ENCODE data around the gene SUV39H2. TPM values are rescaled to one million over a fixed set of nuclear protein-coding genes. Genes with fewer than 3 reads are reported as not detected.

SUV39H2 gene
- total RNA-seq, 2 donors from 2014 or later: 35.4 to 37.6 TPM

- Histone ChIP-seq H3K4me3 (ENCODE audit: low read length) (peak overlapping the region; percentile 95), H3K9me3 (ENCODE audit: control insufficient read depth, low read length) (no peaks in the 10 kb centered on the region), H3K4me1 (ENCODE audit: control insufficient read depth, insufficient read depth, low read length) (peaks cover 5% of the 10 kb centered on the region), H3K9ac (ENCODE audit: extremely low read depth, low read length, poor library complexity, severe bottlenecking) (peak overlapping the region; percentile 96), H3K27ac (ENCODE audit: low read depth, low read length) (peak overlapping the region; percentile 93), H3K36me3 (ENCODE audit: control insufficient read depth, insufficient read depth, low read length) (peaks cover 7% of the 10 kb centered on the region), H3K27me3 (ENCODE audit: control insufficient read depth, insufficient read depth, low read length, poor library complexity, severe bottlenecking) (no peaks in the 10 kb centered on the region)
- TF ChIP-seq CTCF (conservative IDR thresholded peaks at IDR 0.05): no peak
- peaks cover 7% of the 10 kb centered on the region for H3K36me3 Mint-ChIP-seq (ENCODE audit: low read depth)
- DNase-seq: peak; percentile 65
- H3K27ac Mint-ChIP-seq: peak overlapping the region; percentile 99
- no peaks in the 10 kb centered on the region for H3K27me3 Mint-ChIP-seq (ENCODE audit: insufficient read depth)
- no peaks in the 10 kb centered on the region for H3K9me3 Mint-ChIP-seq
- WGBS, 2 experiments (ENCODE audit: insufficient coverage in 1 of 2, insufficient read length in 1 of 2): 0 to 1% methylated on average over 13 to 60 of the region's 60 CpGs
- H3K4me3 Mint-ChIP-seq: peak overlapping the region; percentile 96
- peaks cover 25% of the 10 kb centered on the region for H3K4me1 Mint-ChIP-seq
Measured at GRCh38 chr10:14879124-14879927, 660 bp downstream of the SUV39H2 start.

- TF ChIP-seq CTCF (conservative IDR thresholded peaks at IDR 0.05): no peak
- Mint-ChIP-seq H3K9me3 (no peaks in the 10 kb centered on the region), H3K4me1 (peaks cover 25% of the 10 kb centered on the region), H3K27me3 (ENCODE audit: insufficient read depth) (no peaks in the 10 kb centered on the region), H3K27ac (peak overlapping the region; percentile 99), H3K36me3 (ENCODE audit: low read depth) (peaks cover 7% of the 10 kb centered on the region), H3K4me3 (peak overlapping the region; percentile 96)
- WGBS, 2 experiments (ENCODE audit: insufficient coverage in 1 of 2, insufficient read length in 1 of 2): 0% methylated on average over 5 of the region's 5 CpGs; no CpG with 5 or more reads in 1 of the 2 experiments
- Histone ChIP-seq H3K9me3 (ENCODE audit: control insufficient read depth, low read length) (no peaks in the 10 kb centered on the region), H3K9ac (ENCODE audit: extremely low read depth, low read length, poor library complexity, severe bottlenecking) (peak overlapping the region; percentile 96), H3K36me3 (ENCODE audit: control insufficient read depth, insufficient read depth, low read length) (peaks cover 7% of the 10 kb centered on the region), H3K27me3 (ENCODE audit: control insufficient read depth, insufficient read depth, low read length, poor library complexity, severe bottlenecking) (no peaks in the 10 kb centered on the region), H3K4me1 (ENCODE audit: control insufficient read depth, insufficient read depth, low read length) (peaks cover 5% of the 10 kb centered on the region), H3K27ac (ENCODE audit: low read depth, low read length) (no peak overlapping the region), H3K4me3 (ENCODE audit: low read length) (peak overlapping the region; percentile 95)
- no peak for DNase-seq
Measured at GRCh38 chr10:14879928-14880193, 1.2 kb downstream of the SUV39H2 start.

- Mint-ChIP-seq H3K4me1 (peaks cover 25% of the 10 kb centered on the region), H3K36me3 (ENCODE audit: low read depth) (peaks cover 7% of the 10 kb centered on the region), H3K4me3 (peak overlapping the region; percentile 96), H3K27me3 (ENCODE audit: insufficient read depth) (no peaks in the 10 kb centered on the region), H3K9me3 (no peaks in the 10 kb centered on the region), H3K27ac (peak overlapping the region; percentile 99)
- peak; percentile 53 for DNase-seq
- Histone ChIP-seq H3K9me3 (ENCODE audit: control insufficient read depth, low read length) (no peaks in the 10 kb centered on the region), H3K36me3 (ENCODE audit: control insufficient read depth, insufficient read depth, low read length) (peaks cover 7% of the 10 kb centered on the region), H3K27me3 (ENCODE audit: control insufficient read depth, insufficient read depth, low read length, poor library complexity, severe bottlenecking) (no peaks in the 10 kb centered on the region), H3K27ac (ENCODE audit: low read depth, low read length) (no peak overlapping the region), H3K9ac (ENCODE audit: extremely low read depth, low read length, poor library complexity, severe bottlenecking) (peak overlapping the region; percentile 96), H3K4me1 (ENCODE audit: control insufficient read depth, insufficient read depth, low read length) (peaks cover 5% of the 10 kb centered on the region), H3K4me3 (ENCODE audit: low read length) (peak overlapping the region; percentile 95)
- WGBS, 2 experiments (ENCODE audit: insufficient coverage in 1 of 2, insufficient read length in 1 of 2): 47 to 58% methylated on average over 4 to 6 of the region's 7 CpGs
- TF ChIP-seq CTCF (conservative IDR thresholded peaks at IDR 0.05): no peak
Measured at GRCh38 chr10:14880229-14880628, 1.6 kb downstream of the SUV39H2 start.

All from endodermal cell (in vitro differentiated cells).